ENCODE results near the gene GPR161. TPM values are rescaled to one million over a fixed set of nuclear protein-coding genes. Genes with fewer than 3 reads are reported as not detected.

Gene GPR161
- polyA plus RNA-seq, 4 donors = 19.5 to 26.8 (median 20.8) TPM

DNA sequence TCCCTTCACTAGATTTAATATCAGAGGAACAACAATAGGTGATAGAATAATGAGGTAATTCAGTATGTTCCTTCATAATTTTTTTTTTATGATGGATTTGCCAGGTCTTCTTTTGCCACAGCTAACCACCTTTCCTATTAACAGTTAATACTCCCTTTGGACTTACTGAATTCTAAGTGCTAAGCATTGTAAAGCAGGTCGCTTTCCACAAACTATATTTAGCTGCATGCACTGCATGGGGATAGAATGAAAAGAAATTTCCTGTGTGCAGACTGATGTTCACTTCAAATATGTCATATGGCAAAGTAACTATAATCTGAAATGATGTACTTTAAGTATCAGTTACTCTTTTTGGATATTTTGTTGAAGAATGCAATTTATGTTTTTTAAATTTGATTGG, 85.8 kb downstream of the GPR161 start:
- DNase-seq (ENCODE audit: low read depth in 4 of 4, low spot score in 3 of 4) = no peak

DNA sequence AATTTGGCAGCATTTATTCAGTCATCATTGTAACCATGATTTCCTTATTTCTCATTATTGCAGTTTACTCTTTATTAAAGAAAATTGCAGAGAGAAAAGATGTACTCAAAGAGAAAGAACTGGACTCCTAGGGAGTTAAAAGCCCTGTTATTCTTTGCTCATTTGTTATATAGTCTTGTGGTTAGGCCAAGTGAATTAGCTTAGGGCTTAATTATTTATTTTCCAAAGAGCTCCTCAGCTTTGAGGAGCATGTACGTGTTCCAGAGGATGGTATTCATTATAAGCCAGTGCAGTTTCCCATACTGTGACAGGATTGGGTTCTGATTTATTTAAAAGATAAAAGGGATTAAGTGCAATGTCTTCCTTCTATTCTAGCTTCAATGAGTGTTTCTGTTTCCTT, 86.4 kb downstream of the GPR161 start:
- DNase-seq (ENCODE audit: low read depth in 4 of 4, low spot score in 3 of 4) = no peak

DNA sequence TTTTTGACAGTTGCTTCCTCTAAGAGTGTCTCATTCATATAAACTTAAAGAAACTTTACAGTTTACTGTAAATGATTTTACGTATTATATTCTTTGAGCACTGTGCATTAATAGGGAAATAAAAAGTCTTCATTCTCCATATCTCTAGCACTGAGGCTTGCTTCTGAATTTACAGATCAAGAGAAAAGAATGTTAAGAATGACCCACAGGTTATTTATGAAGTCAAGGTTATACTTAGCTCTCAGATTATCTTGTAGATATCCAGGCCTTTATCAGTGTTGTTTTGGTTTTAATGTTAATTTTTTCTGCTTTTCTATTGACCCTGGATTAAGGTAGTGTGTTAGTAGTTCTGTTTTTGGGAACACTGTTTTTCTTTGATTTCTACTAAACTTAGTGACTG, 91.4 kb downstream of the GPR161 start:
- DNase-seq (ENCODE audit: low read depth in 4 of 4, low spot score in 3 of 4) = no peak

DNA sequence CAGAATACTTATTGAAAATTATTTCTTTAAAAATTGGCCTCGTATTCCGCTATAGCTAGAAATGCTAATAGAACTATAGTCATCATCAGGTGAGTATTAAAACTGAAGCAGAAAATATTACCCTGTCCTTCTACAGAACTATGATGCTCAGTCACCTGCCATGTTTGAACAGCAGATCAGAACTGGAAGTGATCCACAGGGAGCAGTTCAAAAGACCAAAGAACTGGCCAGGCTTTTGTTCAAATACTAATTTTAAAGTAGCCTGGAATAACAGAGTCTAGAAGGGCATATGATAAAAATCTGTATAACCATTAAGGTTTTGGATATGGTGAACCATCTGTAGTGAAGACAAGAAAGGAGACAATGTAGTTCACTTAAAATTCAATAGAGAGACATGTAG, 94.4 kb downstream of the GPR161 start:
- no peak for DNase-seq (ENCODE audit: low read depth in 4 of 4, low spot score in 3 of 4)

DNA sequence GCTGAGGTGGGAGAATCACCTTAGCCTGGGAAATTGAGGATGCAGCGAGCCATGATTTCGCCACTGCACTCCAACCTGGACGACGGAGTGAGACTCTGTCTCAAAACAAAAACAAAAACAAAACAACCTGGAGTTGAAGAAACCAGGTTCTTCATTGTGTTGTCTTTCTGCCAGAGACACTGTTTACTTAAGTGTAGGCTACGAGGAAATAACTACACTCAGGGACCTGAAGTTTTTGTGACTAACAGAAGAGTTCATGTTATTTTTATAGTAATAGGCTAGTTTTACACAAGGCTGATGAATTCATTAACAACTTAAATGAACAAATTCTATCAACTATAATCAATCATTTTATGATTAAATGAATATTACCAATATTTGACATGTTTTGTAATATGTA, 101.4 kb downstream of the GPR161 start:
- DNase-seq (ENCODE audit: low read depth in 4 of 4, low spot score in 3 of 4) = no peak

DNA sequence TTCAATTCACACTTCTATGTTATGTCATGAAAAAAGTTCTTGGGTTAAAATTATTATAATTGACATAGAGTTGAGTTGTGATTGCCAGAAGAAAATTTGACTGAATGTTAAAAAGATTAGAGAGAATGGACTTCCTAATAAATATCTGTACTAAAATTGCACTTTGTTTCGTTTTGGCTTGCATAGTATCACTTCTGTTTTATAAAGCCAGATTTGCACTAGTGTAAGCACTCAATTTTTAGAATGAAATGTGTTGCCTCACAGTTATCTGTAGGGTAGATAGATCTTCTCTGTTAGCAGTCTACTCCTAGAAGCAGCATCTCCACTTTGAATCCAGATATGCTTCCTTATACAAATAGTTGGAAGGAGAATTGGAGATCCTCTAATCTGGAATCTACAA, 104.7 kb downstream of the GPR161 start:
- no peak for DNase-seq (ENCODE audit: low read depth in 4 of 4, low spot score in 3 of 4)

DNA sequence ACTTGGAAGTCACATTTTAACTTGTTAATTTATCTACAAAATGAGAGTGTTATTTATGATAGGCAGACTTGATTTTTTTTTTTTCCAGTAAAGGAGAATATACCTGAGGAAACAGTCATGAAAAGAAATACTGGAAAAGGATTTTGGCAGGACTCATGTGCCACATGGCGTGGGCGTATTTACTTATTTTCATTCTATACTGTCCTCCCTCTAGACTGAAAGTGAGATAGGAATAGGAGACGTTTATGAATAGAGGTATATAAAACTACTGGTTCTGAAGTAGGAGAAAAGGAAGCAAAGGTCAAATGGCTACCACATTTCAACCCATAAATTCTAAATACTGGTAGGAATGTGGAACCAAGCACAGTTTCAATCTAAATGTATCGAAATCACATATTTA, 105.1 kb downstream of the GPR161 start:
- DNase-seq (ENCODE audit: low read depth in 4 of 4, low spot score in 3 of 4) = no peak

DNA sequence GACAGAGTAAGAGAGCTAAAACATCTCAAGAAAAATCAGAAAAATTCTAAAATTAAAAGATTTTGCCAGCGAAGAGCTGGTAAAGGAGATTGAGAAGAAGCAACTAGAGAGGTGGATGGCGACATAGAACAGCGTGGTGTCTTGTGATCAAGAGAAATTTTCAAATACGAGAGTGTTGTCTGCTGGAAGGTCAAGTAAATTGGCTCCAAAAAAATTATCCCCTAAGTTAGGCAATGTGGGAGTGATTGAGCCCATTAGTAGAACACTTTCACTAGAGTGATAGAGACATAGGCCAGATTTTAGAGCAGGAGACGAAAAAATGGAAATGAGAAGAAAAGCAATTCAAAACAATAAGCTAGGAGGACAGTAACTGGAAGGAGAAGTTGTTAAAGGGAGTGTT, 105.5 kb downstream of the GPR161 start:
- no peak for DNase-seq (ENCODE audit: low read depth in 4 of 4, low spot score in 3 of 4)

Other genes starting within 250 kb of the GPR161 start
- gene ADCY10, start 222.8 kb downstream of the GPR161 start, polyA plus RNA-seq (ENCODE audit: insufficient read length in 4 of 4) = under 1 TPM; 0.07 to 0.96 (median 0.39) TPM
- gene DCAF6, start 200.2 kb downstream of the GPR161 start, polyA plus RNA-seq (ENCODE audit: insufficient read length in 4 of 4) = 10 to 100 TPM; 57.1 to 79.0 (median 77.6) TPM
- gene MPC2, start 199.9 kb downstream of the GPR161 start, polyA plus RNA-seq (ENCODE audit: insufficient read length in 4 of 4) = 100 to 1,000 TPM in 3 of 4 donors, 10 to 100 TPM in 1; 54.5 to 214 (median 186) TPM
- 10 to 100 TPM; 44.4 to 58.4 (median 50.2) TPM for gene TIPRL, start 42.0 kb upstream of the GPR161 start, polyA plus RNA-seq (ENCODE audit: insufficient read length in 4 of 4)
- gene SFT2D2, start 89.1 kb upstream of the GPR161 start, polyA plus RNA-seq (ENCODE audit: insufficient read length in 4 of 4) = 10 to 100 TPM; 17.7 to 20.1 (median 18.7) TPM
- gene TBX19, start 143.9 kb upstream of the GPR161 start, polyA plus RNA-seq (ENCODE audit: insufficient read length in 4 of 4) = 1 to 10 TPM; 2.2 to 4.2 (median 2.9) TPM

Measured in left renal pelvis (tissue), 4 donors.